SH-SY5Y (cell line): ENCODE data around the gene PROM1.

Experiments
- GATA2 ChIP-seq: IDR thresholded peaks from 2 replicates; pipeline ENCODE4 v1.6.1; 2011; ENCODE audit warnings: mild to moderate bottlenecking, low read depth, low read length
- GATA3 ChIP-seq: IDR thresholded peaks from 2 replicates; pipeline ENCODE4 v1.6.1; 2011; ENCODE audit warnings: low read depth, mild to moderate bottlenecking, low read length, moderate library complexity

DNA sequence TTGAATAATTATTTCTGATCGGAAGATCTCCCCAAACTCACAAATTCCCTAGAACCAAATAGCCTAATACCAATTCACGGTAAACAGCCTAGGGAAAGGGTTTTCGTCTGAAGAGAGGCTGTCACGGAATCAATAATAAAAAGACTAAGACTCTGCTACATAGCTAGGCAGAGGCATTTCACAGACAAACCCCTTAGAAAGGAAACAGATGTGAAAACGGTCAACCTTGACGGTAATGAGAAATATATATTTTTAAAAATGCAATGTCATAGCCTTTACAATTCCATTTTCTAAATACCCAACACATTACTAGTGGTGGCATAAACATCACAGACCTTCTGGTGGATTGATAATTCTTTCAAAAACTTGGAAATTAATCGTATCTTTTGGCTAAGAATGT, 28.4 kb downstream of the PROM1 start:
- TF ChIP-seq GATA2, result no peak
- no peak for TF ChIP-seq GATA3
